NCI-H1436 treated with DMSO at 0.1 percent for 48 hours (cell line): ENCODE data around the gene SUSD4.

Experiments used
- DNase-seq: peaks from one replicate; lab custom pipeline; 2025; lab: John Stamatoyannopoulos, UW

The SUSD4 gene

GRCh38 chr1:223183268-223183862 is 180.6 kb downstream of the SUSD4 start:
- DNase-seq, result no peak

DNA sequence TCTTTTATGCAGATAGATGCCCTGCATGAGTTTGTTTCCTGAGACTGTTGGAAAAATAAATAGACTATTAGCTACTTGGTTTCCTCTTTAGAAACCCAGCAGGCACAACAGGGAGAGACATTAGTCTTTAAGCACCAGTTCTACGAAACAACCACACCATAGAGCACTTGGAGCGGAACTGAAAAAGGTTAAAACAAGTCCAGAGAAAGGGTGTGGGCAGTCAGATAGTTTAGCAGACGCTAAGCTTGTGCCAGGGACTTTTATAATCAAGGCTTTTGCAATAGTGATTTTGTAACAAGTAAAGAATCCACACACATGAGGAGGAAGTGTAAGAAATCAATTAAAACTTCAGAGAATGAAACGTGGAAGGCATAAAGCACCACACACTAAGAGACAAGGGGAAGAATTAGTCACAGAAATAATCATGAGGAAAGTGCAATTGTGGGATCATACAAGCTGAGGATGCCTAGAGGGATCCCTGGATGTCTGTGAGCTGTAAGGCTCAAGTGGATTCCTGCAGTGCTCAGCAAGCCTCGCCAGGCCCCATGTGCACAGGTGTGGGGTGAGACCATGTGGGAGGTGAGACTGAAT is 183.2 kb downstream of the SUSD4 start:
- DNase-seq, result no peak

DNA sequence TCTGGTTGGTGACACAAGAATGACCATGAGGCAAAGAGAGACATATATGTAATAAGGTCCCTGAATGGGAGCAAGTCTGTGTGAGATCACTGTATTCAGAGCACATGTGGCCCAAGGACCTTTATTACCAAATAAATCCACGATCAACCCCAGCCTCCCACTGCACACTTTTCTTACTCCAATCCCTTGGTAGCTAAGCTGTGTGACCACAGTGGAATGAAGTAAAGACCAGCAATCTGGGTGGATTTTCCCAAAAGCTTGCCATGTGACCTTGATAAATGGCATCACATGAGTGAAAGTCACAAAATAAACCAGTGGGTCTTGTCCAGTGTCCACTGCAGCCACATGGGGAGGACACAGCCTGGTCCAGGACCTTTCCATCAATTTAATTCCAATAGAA is 184.2 kb downstream of the SUSD4 start:
- DNase-seq, result no peak

- DNase-seq, result no peak
Observed at GRCh38 chr1:223179280-223179679, 184.7 kb downstream of the SUSD4 start.

- DNase-seq, result no peak
Observed at GRCh38 chr1:223177681-223178080, 186.3 kb downstream of the SUSD4 start.

GRCh38 chr1:223176437-223176836 is 187.5 kb downstream of the SUSD4 start:
- no peak for DNase-seq

DNA sequence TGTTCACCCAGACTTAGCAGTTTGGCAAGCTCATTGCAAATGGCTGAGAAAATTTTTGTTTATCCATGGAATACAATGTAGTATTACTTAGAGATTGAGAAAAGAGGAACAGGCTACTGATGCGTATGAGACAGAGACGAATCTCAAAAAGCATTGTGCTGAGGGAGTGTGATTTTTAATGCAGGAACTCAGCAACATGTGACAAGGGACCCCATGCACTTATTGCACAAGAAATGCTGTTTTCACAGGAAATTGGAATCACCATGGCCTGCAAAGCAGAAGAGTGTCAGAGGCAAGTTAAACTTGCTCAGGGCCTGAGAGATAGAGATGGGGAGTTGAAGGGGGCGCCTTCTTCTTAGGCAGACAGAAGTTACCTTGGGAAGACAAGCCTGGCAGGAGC is 188.3 kb downstream of the SUSD4 start:
- DNase-seq, result no peak

DNA sequence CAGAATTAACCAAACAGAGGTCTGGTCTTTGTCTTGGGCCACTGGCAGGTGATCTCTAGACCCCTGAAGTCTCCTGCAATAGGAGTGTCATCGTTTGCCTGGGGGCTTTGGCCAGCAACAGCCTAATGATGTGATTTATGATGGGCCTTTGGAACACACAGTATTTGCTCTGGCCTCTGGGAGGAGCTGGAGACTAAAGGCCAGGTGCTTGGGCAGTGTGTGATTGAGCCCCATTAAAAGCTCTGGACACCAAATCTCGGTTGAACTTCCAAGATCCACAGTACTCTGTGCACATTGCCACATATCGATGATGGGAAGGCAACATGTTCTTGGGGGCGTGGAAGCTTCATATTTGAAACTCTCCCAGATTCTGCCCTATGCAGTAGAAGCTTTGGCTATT is 188.9 kb downstream of the SUSD4 start:
- DNase-seq, result no peak
